Epithelial cell of proximal tubule (primary cell): ENCODE data around the gene FAT1. TPM values are rescaled to one million over a fixed set of nuclear protein-coding genes. Genes with fewer than 3 reads are reported as not detected.
"Not testable (repeated sequence)": the region's sequence is repeated elsewhere in the genome, so short reads cannot be mapped to it uniquely, and the experiment has no call there.

Source experiments
- DNase-seq: peaks from one replicate; pipeline ENCODE4 v3.0.0-alpha.2; 2011; ENCODE audit warnings: low read depth
- H3K4me3 ChIP-seq: 2 replicates; pipeline ENCODE4 v1.5.1; 2011; ENCODE audit warnings: low read depth, mild to moderate bottlenecking, low read length
- CTCF ChIP-seq: conservative IDR thresholded peaks from 2 replicates; pipeline ENCODE4 v1.5.1; 2012; ENCODE audit warnings: low read depth, mild to moderate bottlenecking, low read length
- total RNA-seq: library from RNA; depleted of rRNA; stranded (reverse); fragments of >200 nt; gene quantifications from 2 replicates; pipeline ENCODE4 v1.2.3, GENCODE V29; 2015

Gene FAT1
- total RNA-seq, 1 donor from 2014 or later = 178 TPM

- no peak overlapping the region for H3K4me3 ChIP-seq
- peak; percentile 99 for DNase-seq
Measured at GRCh38 chr4:186760576-186760975, 36.9 kb upstream of the FAT1 start.

DNA sequence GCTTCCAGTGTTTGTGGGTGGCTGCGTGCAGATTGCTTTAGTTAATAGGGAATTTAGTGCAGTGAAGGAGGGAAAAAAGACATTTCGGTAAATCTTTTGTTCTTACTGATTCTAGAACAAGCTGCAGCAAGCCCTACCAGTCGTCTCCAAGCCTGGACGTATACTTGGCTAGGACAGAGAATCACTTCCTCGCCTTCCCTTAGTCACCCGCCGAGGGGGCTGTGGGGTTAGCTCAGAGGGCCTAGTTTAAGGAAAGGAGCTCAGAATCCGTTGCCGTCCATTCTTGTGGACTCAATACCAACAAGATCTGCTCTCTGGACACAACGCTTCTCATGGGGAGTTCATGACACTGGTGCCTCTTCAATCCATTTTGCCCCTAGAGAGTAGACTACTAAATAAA, 36.3 kb upstream of the FAT1 start:
- no peak overlapping the region for H3K4me3 ChIP-seq
- no peak for TF ChIP-seq CTCF
- no peak for DNase-seq

More at GRCh38 chr4:186760576-186760975, 36.9 kb upstream of the FAT1 start:
- no peak for TF ChIP-seq CTCF

- no peak for TF ChIP-seq CTCF
- H3K4me3 ChIP-seq = no peak overlapping the region
- no peak for DNase-seq
Measured at GRCh38 chr4:186758929-186759682, 35.5 kb upstream of the FAT1 start.

GRCh38 chr4:186757696-186758355, 34.2 kb upstream of the FAT1 start:
- H3K4me3 ChIP-seq = no peak overlapping the region
- no peak for DNase-seq
- no peak for TF ChIP-seq CTCF

DNA sequence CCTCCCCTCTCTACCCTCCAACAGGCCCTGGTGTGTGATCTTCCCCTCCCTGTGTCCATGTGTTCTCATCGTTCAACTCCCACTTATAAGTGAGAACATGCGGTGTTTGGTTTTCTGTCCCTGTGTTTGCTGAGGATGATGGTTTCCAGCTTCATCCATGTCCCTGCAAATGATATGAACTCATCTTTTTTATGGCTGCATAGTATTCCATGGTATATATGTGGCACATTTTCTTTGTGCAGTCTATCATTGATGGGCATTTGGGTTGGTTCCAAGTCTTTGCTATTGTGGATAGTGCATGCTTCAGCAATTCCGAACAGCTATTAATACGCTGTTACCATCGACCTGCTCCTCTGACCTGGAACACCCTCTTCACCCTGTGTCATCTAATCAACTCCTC, 32.9 kb upstream of the FAT1 start:
- DNase-seq, H3K4me3 ChIP-seq: not testable (repeated sequence)

- peak overlapping the region; percentile 4 for H3K4me3 ChIP-seq
- TF ChIP-seq CTCF = no peak
- DNase-seq = peak; percentile 89
Measured at GRCh38 chr4:186755550-186756519, 32.2 kb upstream of the FAT1 start.

DNA sequence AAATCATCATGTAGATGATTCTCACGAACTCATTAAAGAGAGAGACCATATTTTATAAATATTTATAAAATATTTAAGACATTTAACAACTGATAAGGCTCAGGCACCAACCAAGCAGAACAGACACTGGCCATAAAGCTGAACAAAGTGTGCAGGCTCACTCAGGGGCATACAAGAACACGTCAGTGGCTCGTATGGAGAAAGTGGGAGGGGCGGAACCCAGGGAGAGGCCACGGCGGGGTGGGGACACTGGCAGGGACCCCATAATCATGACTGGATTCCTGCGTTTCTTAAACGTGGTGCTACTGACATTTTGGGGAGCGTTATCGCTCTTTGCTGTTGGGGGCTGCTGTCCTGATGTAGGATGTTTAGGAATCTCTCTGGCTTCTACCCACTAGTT, 31.3 kb upstream of the FAT1 start:
- no peak overlapping the region for H3K4me3 ChIP-seq
- DNase-seq = no peak
- TF ChIP-seq CTCF = no peak
